ENCODE measurements around the gene ALB. TPM values are rescaled to one million over a fixed set of nuclear protein-coding genes. Genes with fewer than 3 reads are reported as not detected.

The ALB gene
- total and polyA plus RNA-seq, 7 experiments from 2014 or later = 0.45 to 0.96 TPM; not detected in 5

GRCh38 chr4:73448448-73449203 is 44.5 kb downstream of the ALB start:
- ChIA-PET POLR2A (no interaction called here), CTCF (no interaction called here)
- H3K27me3 Mint-ChIP-seq = peaks cover 0 to 20% (median 13%) of the 10 kb centered on the region in 5 donors
- no peak overlapping the region for H3K4me3 Mint-ChIP-seq
- no peaks in the 10 kb centered on the region for H3K9me3 ChIP-seq (ENCODE audit: control insufficient read depth in 2 of 3, low read length in 3 of 3)
- H3K4me1 Mint-ChIP-seq = no peaks in the 10 kb centered on the region
- no peak for ATAC-seq
- no peak overlapping the region for H3K4me3 ChIP-seq (ENCODE audit: low read length)
- no peaks in the 10 kb centered on the region for H3K4me1 ChIP-seq (ENCODE audit: control insufficient read depth in 2 of 2, insufficient read depth in 2 of 2, low read length in 2 of 2)
- H3K9me3 Mint-ChIP-seq = no peaks in the 10 kb centered on the region
- H3K27ac Mint-ChIP-seq = no peak overlapping the region
- H3K27ac ChIP-seq (ENCODE audit: low read depth, low read length) = no peak overlapping the region
- no peak for DNase-seq
- intact Hi-C loops (cut with micrococcal nuclease) = loop anchor here in 1 of 2 donors (5.0 kb wide), 2 partner anchors 204 to 746 kb away; no protein-coding TSS in a partner anchor
- H3K36me3 Mint-ChIP-seq = no peaks in the 10 kb centered on the region
- H3K36me3 ChIP-seq (ENCODE audit: control insufficient read depth in 2 of 3, insufficient read depth in 3 of 3, low read length in 3 of 3) = peaks cover 0 to 3% (median 0%) of the 10 kb centered on the region in 3 experiments
- H3K27me3 ChIP-seq (ENCODE audit: control insufficient read depth in 2 of 2, insufficient read depth in 2 of 2, low read length in 2 of 2) = peaks cover 0 to 5% of the 10 kb centered on the region in 2 donors

GRCh38 chr4:73450398-73451004 is 46.4 kb downstream of the ALB start:
- Histone ChIP-seq H3K27ac (ENCODE audit: low read depth, low read length) (no peak overlapping the region), H3K4me1 (ENCODE audit: control insufficient read depth in 2 of 2, insufficient read depth in 2 of 2, low read length in 2 of 2) (no peaks in the 10 kb centered on the region), H3K27me3 (ENCODE audit: control insufficient read depth in 2 of 2, insufficient read depth in 2 of 2, low read length in 2 of 2) (peaks cover 0 to 5% of the 10 kb centered on the region in 2 donors), H3K4me3 (ENCODE audit: low read length) (no peak overlapping the region), H3K9me3 (ENCODE audit: control insufficient read depth in 2 of 3, low read length in 3 of 3) (no peaks in the 10 kb centered on the region), H3K36me3 (ENCODE audit: control insufficient read depth in 2 of 3, insufficient read depth in 3 of 3, low read length in 3 of 3) (peaks cover 0 to 3% (median 0%) of the 10 kb centered on the region in 3 experiments)
- Mint-ChIP-seq H3K36me3 (no peaks in the 10 kb centered on the region), H3K27me3 (peaks cover 0 to 20% (median 13%) of the 10 kb centered on the region in 5 donors), H3K4me3 (no peak overlapping the region), H3K27ac (no peak overlapping the region), H3K9me3 (no peaks in the 10 kb centered on the region), H3K4me1 (no peaks in the 10 kb centered on the region)
- DNase-seq (no peak), ATAC-seq (no peak)
- intact Hi-C loops (cut with micrococcal nuclease) = no loop called here
- POLR2A ChIA-PET = no interaction called here
- CTCF ChIA-PET = no interaction called here

GRCh38 chr4:73451404-73451803 is 47.3 kb downstream of the ALB start:
- Histone ChIP-seq H3K9me3 (ENCODE audit: control insufficient read depth in 2 of 3, low read length in 3 of 3) (no peaks in the 10 kb centered on the region), H3K4me3 (ENCODE audit: low read length) (no peak overlapping the region), H3K27ac (ENCODE audit: low read depth, low read length) (no peak overlapping the region), H3K27me3 (ENCODE audit: control insufficient read depth in 2 of 2, insufficient read depth in 2 of 2, low read length in 2 of 2) (peaks cover 0 to 4% of the 10 kb centered on the region in 2 donors), H3K36me3 (ENCODE audit: control insufficient read depth in 2 of 3, insufficient read depth in 3 of 3, low read length in 3 of 3) (peaks cover 0 to 3% (median 0%) of the 10 kb centered on the region in 3 experiments), H3K4me1 (ENCODE audit: control insufficient read depth in 2 of 2, insufficient read depth in 2 of 2, low read length in 2 of 2) (no peaks in the 10 kb centered on the region)
- H3K27ac Mint-ChIP-seq = no peak overlapping the region
- H3K9me3 Mint-ChIP-seq = peaks cover 0 to 3% (median 0%) of the 10 kb centered on the region in 11 donors
- DNase-seq (no peak), ATAC-seq (no peak)
- H3K36me3 Mint-ChIP-seq = no peaks in the 10 kb centered on the region
- no peaks in the 10 kb centered on the region for H3K4me1 Mint-ChIP-seq
- ChIA-PET POLR2A (no interaction called here), CTCF (interaction anchor here (0.6 kb wide), 1 partner anchor 8 kb away, joined by 3 read pairs; no protein-coding TSS in a partner anchor)
- H3K27me3 Mint-ChIP-seq = peaks cover 2 to 20% (median 9%) of the 10 kb centered on the region in 5 donors
- H3K4me3 Mint-ChIP-seq = no peak overlapping the region
- intact Hi-C loops (cut with micrococcal nuclease) = no loop called here

- H3K4me3 ChIP-seq (ENCODE audit: low read length) = no peak overlapping the region
- H3K36me3 Mint-ChIP-seq = no peaks in the 10 kb centered on the region
- POLR2A ChIA-PET = no interaction called here
- peaks cover 0 to 3% (median 0%) of the 10 kb centered on the region in 3 experiments for H3K36me3 ChIP-seq (ENCODE audit: control insufficient read depth in 2 of 3, insufficient read depth in 3 of 3, low read length in 3 of 3)
- ATAC-seq (no peak), DNase-seq (no peak)
- peaks cover 0 to 4% (median 0%) of the 10 kb centered on the region in 11 donors for H3K9me3 Mint-ChIP-seq
- no peak overlapping the region for H3K27ac Mint-ChIP-seq
- no peaks in the 10 kb centered on the region for H3K4me1 ChIP-seq (ENCODE audit: control insufficient read depth in 2 of 2, insufficient read depth in 2 of 2, low read length in 2 of 2)
- intact Hi-C loops (cut with micrococcal nuclease) = no loop called here
- H3K9me3 ChIP-seq (ENCODE audit: control insufficient read depth in 2 of 3, low read length in 3 of 3) = no peaks in the 10 kb centered on the region
- no peaks in the 10 kb centered on the region for H3K27me3 ChIP-seq (ENCODE audit: control insufficient read depth in 2 of 2, insufficient read depth in 2 of 2, low read length in 2 of 2)
- H3K4me3 Mint-ChIP-seq = no peak overlapping the region
- peaks cover 2 to 16% (median 9%) of the 10 kb centered on the region in 5 donors for H3K27me3 Mint-ChIP-seq
- no peak overlapping the region for H3K27ac ChIP-seq (ENCODE audit: low read depth, low read length)
- H3K4me1 Mint-ChIP-seq = no peaks in the 10 kb centered on the region
- CTCF ChIA-PET = interaction anchor here (0.6 kb wide), 1 partner anchor 9 kb away, joined by 3 read pairs; no protein-coding TSS in a partner anchor
Observed at GRCh38 chr4:73451981-73452747, 48.1 kb downstream of the ALB start.

- ChIA-PET CTCF (no interaction called here), POLR2A (no interaction called here)
- H3K36me3 Mint-ChIP-seq = peaks cover 0 to 5% (median 0%) of the 10 kb centered on the region in 5 donors
- DNase-seq = no peak
- intact Hi-C loops (cut with micrococcal nuclease) = no loop called here
- no peaks in the 10 kb centered on the region for H3K4me1 Mint-ChIP-seq
- Histone ChIP-seq H3K27ac (ENCODE audit: low read depth, low read length) (no peak overlapping the region), H3K9me3 (ENCODE audit: control insufficient read depth in 2 of 3, low read length in 3 of 3) (no peaks in the 10 kb centered on the region), H3K4me1 (ENCODE audit: control insufficient read depth in 2 of 2, insufficient read depth in 2 of 2, low read length in 2 of 2) (no peaks in the 10 kb centered on the region), H3K36me3 (ENCODE audit: control insufficient read depth in 2 of 3, insufficient read depth in 3 of 3, low read length in 3 of 3) (peaks cover 0 to 3% (median 0%) of the 10 kb centered on the region in 3 experiments), H3K27me3 (ENCODE audit: control insufficient read depth in 2 of 2, insufficient read depth in 2 of 2, low read length in 2 of 2) (no peaks in the 10 kb centered on the region), H3K4me3 (ENCODE audit: low read length) (no peak overlapping the region)
- H3K27ac Mint-ChIP-seq = no peak overlapping the region
- H3K4me3 Mint-ChIP-seq = no peak overlapping the region
- H3K27me3 Mint-ChIP-seq = peaks cover 0 to 16% (median 12%) of the 10 kb centered on the region in 5 donors
- peaks cover 0 to 8% (median 0%) of the 10 kb centered on the region in 11 donors for H3K9me3 Mint-ChIP-seq
- ATAC-seq = no peak
Observed at GRCh38 chr4:73452953-73453700, 49.0 kb downstream of the ALB start.

GRCh38 chr4:73453701-73454005 is 49.6 kb downstream of the ALB start:
- Histone ChIP-seq H3K9me3 (ENCODE audit: control insufficient read depth in 2 of 3, low read length in 3 of 3) (no peaks in the 10 kb centered on the region), H3K4me3 (ENCODE audit: low read length) (no peak overlapping the region), H3K36me3 (ENCODE audit: control insufficient read depth in 2 of 3, insufficient read depth in 3 of 3, low read length in 3 of 3) (peaks cover 0 to 3% (median 0%) of the 10 kb centered on the region in 3 experiments), H3K4me1 (ENCODE audit: control insufficient read depth in 2 of 2, insufficient read depth in 2 of 2, low read length in 2 of 2) (no peaks in the 10 kb centered on the region), H3K27ac (ENCODE audit: low read depth, low read length) (no peak overlapping the region), H3K27me3 (ENCODE audit: control insufficient read depth in 2 of 2, insufficient read depth in 2 of 2, low read length in 2 of 2) (no peaks in the 10 kb centered on the region)
- Mint-ChIP-seq H3K27me3 (peaks cover 0 to 19% (median 13%) of the 10 kb centered on the region in 5 donors), H3K4me3 (no peak overlapping the region), H3K27ac (no peak overlapping the region), H3K36me3 (peaks cover 0 to 5% (median 0%) of the 10 kb centered on the region in 5 donors), H3K9me3 (peaks cover 0 to 9% (median 0%) of the 10 kb centered on the region in 11 donors), H3K4me1 (no peaks in the 10 kb centered on the region)
- POLR2A ChIA-PET = no interaction called here
- CTCF ChIA-PET = no interaction called here
- ATAC-seq = no peak
- intact Hi-C loops (cut with micrococcal nuclease) = no loop called here
- no peak for DNase-seq

Measured in naive thymus-derived CD4-positive, alpha-beta T cell (primary cell).